BLaER1 treated with 17β-estradiol and CSF1 and Interleukin-3, amounts not matched to agents 10 nM and 100 nM (cell line): ENCODE measurements around the gene FAM163B.

Experiments
- H3K27ac ChIP-seq, 11 experiments: shearing (Covaris generic); formaldehyde crosslinking; 2 replicates each; pipeline ENCODE4 v1.8.1; 2022
- H3K27me3 ChIP-seq, 11 experiments: shearing (Covaris generic); formaldehyde crosslinking; 2 replicates each; pipeline ENCODE4 v1.8.1; 2022
- H3K36me3 ChIP-seq, 11 experiments: shearing (Covaris generic); formaldehyde crosslinking; 2 replicates each; pipeline ENCODE4 v1.8.1; 2022
- H3K4me1 ChIP-seq, 10 experiments: shearing (Covaris generic); formaldehyde crosslinking; 2 replicates each; pipeline ENCODE4 v1.8.1; 2022
- H3K4me2 ChIP-seq, 11 experiments: shearing (Covaris generic); formaldehyde crosslinking; 2 replicates each; pipeline ENCODE4 v1.8.1; 2022
- H3K4me3 ChIP-seq, 10 experiments: shearing (Covaris generic); formaldehyde crosslinking; 2 replicates each; pipeline ENCODE4 v1.8.1; 2022
- H3K9ac ChIP-seq, 11 experiments: shearing (Covaris generic); formaldehyde crosslinking; 2 replicates each; pipeline ENCODE4 v1.8.1; 2022
- H3K9me3 ChIP-seq, 11 experiments: shearing (Covaris generic); formaldehyde crosslinking; replicated peaks in 1 of 11; 2 replicates each; pipeline ENCODE4 v1.8.1; 2022
- H4K20me1 ChIP-seq, 11 experiments: shearing (Covaris generic); formaldehyde crosslinking; 2 replicates each; pipeline ENCODE4 v1.8.1; 2022
- Cebpa-rat ChIP-seq, 11 experiments: shearing (Covaris generic); IDR thresholded peaks; 2 replicates each; pipeline ENCODE4 v1.8.1; 2022

Gene FAM163B

GRCh38 chr9:133594310-133594709, 14.9 kb downstream of the FAM163B start:
- no peak for TF ChIP-seq Cebpa-rat (IDR thresholded peaks at IDR 0.05)

GRCh38 chr9:133593587-133594253, 15.5 kb downstream of the FAM163B start:
- no peaks in the 10 kb centered on the region for H3K27me3 ChIP-seq
- peaks cover 0 to 30% (median 25%) of the 10 kb centered on the region in 10 experiments; a peak in 16 of 20 replicates for H3K4me1 ChIP-seq
- peaks cover 0 to 24% (median 0%) of the 10 kb centered on the region in 11 experiments; a peak in 3 of 22 replicates for H4K20me1 ChIP-seq
- no peak overlapping the region for H3K4me2 ChIP-seq
- 0 out of 22 replicates have a peak, but pooled peaks cover 0 to 3% (median 0%) of the 10 kb centered on the region in 11 experiments for H3K36me3 ChIP-seq
- H3K9ac ChIP-seq = no peak overlapping the region
- TF ChIP-seq Cebpa-rat (IDR thresholded peaks at IDR 0.05) = no peak
- peaks cover 24 to 36% (median 28%) of the 10 kb centered on the region in 11 experiments for H3K9me3 ChIP-seq
- H3K4me3 ChIP-seq = no peak overlapping the region
- no peak overlapping the region for H3K27ac ChIP-seq

More at GRCh38 chr9:133594310-133594709, 14.9 kb downstream of the FAM163B start:
- no peak overlapping the region for H3K9ac ChIP-seq
- H3K36me3 ChIP-seq = 0 out of 22 replicates have a peak, but pooled peaks cover 0 to 3% (median 0%) of the 10 kb centered on the region in 11 experiments
- H3K27ac ChIP-seq = no peak overlapping the region
- no peak overlapping the region for H3K4me3 ChIP-seq
- H3K27me3 ChIP-seq = no peaks in the 10 kb centered on the region
- no peak overlapping the region for H3K4me2 ChIP-seq
- H4K20me1 ChIP-seq = peaks cover 0 to 24% (median 0%) of the 10 kb centered on the region in 11 experiments; a peak in 3 of 22 replicates
- H3K9me3 ChIP-seq = peaks cover 24 to 39% (median 27%) of the 10 kb centered on the region in 11 experiments
- H3K4me1 ChIP-seq = peaks cover 0 to 27% (median 23%) of the 10 kb centered on the region in 10 experiments; a peak in 16 of 20 replicates

GRCh38 chr9:133592731-133593409, 16.3 kb downstream of the FAM163B start:
- Histone ChIP-seq H4K20me1 (peaks cover 0 to 24% (median 0%) of the 10 kb centered on the region in 11 experiments; a peak in 3 of 22 replicates), H3K27me3 (no peaks in the 10 kb centered on the region), H3K9me3 (peaks cover 25 to 36% (median 29%) of the 10 kb centered on the region in 11 experiments), H3K36me3 (0 out of 22 replicates have a peak, but pooled peaks cover 0 to 3% (median 0%) of the 10 kb centered on the region in 11 experiments), H3K4me3 (no peak overlapping the region), H3K4me2 (no peak overlapping the region), H3K9ac (no peak overlapping the region), H3K4me1 (peaks cover 0 to 34% (median 25%) of the 10 kb centered on the region in 10 experiments; a peak in 16 of 20 replicates), H3K27ac (no peak overlapping the region)
- TF ChIP-seq Cebpa-rat (IDR thresholded peaks at IDR 0.05) = no peak

GRCh38 chr9:133591985-133592384, 17.2 kb downstream of the FAM163B start:
- Histone ChIP-seq H4K20me1 (peaks cover 0 to 24% (median 0%) of the 10 kb centered on the region in 11 experiments; a peak in 3 of 22 replicates), H3K4me2 (peak overlapping the region in 6 of 11 experiments; percentile 64 to 84 (median 74); a peak in 12 of 22 replicates), H3K27me3 (no peaks in the 10 kb centered on the region), H3K4me3 (no peak overlapping the region), H3K9ac (no peak overlapping the region), H3K4me1 (peaks cover 0 to 40% (median 30%) of the 10 kb centered on the region in 10 experiments; a peak in 16 of 20 replicates), H3K36me3 (0 out of 22 replicates have a peak, but pooled peaks cover 0 to 3% (median 0%) of the 10 kb centered on the region in 11 experiments), H3K27ac (no peak overlapping the region; a peak in 1 of 22 replicates), H3K9me3 (peaks cover 16 to 27% (median 21%) of the 10 kb centered on the region in 11 experiments)
- no peak for TF ChIP-seq Cebpa-rat (IDR thresholded peaks at IDR 0.05)

DNA sequence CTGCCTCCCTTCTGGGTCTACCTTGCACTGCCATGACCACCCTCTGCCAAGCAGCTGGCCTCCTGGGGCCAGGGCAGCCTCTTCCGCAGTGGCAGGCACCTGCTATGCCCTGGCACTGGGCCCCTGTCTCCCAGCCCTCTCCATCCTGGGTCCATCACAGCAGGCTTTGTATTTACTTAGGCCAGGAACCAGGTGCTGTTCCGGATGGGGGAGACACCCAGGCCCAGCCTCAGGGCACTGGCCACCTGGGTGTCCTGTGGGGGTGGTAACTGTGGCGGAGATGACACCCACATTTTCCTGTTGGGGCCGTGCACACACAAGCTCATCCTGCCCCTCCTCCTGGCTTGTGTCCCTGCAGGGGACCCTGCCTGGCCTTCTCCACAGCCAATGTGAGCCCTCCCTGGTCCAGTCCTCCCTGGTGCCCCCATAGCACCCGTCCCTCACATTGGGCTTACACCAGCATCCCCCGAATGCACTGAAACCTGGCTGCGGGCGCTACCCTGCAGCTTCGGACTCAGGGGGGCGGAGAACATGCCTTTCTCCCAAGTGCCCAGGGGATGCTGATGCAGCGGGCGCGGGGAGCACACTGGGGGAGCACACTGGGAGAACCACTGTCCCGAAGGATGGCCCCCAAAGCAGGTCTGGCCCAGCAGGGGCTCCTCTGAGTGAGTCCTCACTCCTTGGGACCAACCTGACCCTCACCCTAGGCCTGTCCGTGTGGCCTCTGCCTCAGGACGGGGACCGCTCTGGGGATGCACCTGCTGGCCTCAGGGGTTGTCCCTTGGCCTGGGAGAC, 17.9 kb downstream of the FAM163B start:
- peak overlapping the region in 2 of 11 experiments; percentile 44; a peak in 3 of 22 replicates for H3K27ac ChIP-seq
- no peak for TF ChIP-seq Cebpa-rat (IDR thresholded peaks at IDR 0.05)
- H3K9me3 ChIP-seq = peaks cover 10 to 20% (median 14%) of the 10 kb centered on the region in 11 experiments
- H3K4me2 ChIP-seq = peak overlapping the region in 9 of 11 experiments; percentile 24 to 84 (median 68); a peak in 18 of 22 replicates
- H4K20me1 ChIP-seq = peaks cover 0 to 27% (median 0%) of the 10 kb centered on the region in 11 experiments; a peak in 4 of 22 replicates
- peaks cover 2 to 47% (median 37%) of the 10 kb centered on the region in 10 experiments for H3K4me1 ChIP-seq
- H3K4me3 ChIP-seq = no peak overlapping the region; a peak in 1 of 20 replicates
- H3K27me3 ChIP-seq = peaks cover 0 to 6% (median 0%) of the 10 kb centered on the region in 11 experiments; a peak in 5 of 22 replicates
- H3K36me3 ChIP-seq = 0 out of 22 replicates have a peak, but pooled peaks cover 0 to under 1% (median 0%) of the 10 kb centered on the region in 11 experiments
- peak overlapping the region in 2 of 11 experiments; percentile 50 to 56; a peak in 4 of 22 replicates for H3K9ac ChIP-seq

- H3K36me3 ChIP-seq = no peaks in the 10 kb centered on the region
- peaks cover 12 to 57% (median 47%) of the 10 kb centered on the region in 10 experiments for H3K4me1 ChIP-seq
- TF ChIP-seq Cebpa-rat (IDR thresholded peaks at IDR 0.05) = no peak
- H3K9me3 ChIP-seq = peaks cover 6 to 11% (median 9%) of the 10 kb centered on the region in 11 experiments; a peak in 18 of 22 replicates
- H3K9ac ChIP-seq = peak overlapping the region in 3 of 11 experiments; percentile 31 to 56 (median 50); a peak in 3 of 22 replicates
- H3K27me3 ChIP-seq = peaks cover 0 to 16% (median 0%) of the 10 kb centered on the region in 11 experiments; a peak in 7 of 22 replicates
- peaks cover 0 to 33% (median 0%) of the 10 kb centered on the region in 11 experiments; a peak in 4 of 22 replicates for H4K20me1 ChIP-seq
- H3K4me3 ChIP-seq = no peak overlapping the region
- peak overlapping the region in 9 of 11 experiments; percentile 24 to 84 (median 68); a peak in 16 of 22 replicates for H3K4me2 ChIP-seq
- peak overlapping the region in 2 of 11 experiments; percentile 44; a peak in 4 of 22 replicates for H3K27ac ChIP-seq
These were observed 18.8 kb downstream of the FAM163B start for GRCh38 chr9:133590231-133590855.

DNA sequence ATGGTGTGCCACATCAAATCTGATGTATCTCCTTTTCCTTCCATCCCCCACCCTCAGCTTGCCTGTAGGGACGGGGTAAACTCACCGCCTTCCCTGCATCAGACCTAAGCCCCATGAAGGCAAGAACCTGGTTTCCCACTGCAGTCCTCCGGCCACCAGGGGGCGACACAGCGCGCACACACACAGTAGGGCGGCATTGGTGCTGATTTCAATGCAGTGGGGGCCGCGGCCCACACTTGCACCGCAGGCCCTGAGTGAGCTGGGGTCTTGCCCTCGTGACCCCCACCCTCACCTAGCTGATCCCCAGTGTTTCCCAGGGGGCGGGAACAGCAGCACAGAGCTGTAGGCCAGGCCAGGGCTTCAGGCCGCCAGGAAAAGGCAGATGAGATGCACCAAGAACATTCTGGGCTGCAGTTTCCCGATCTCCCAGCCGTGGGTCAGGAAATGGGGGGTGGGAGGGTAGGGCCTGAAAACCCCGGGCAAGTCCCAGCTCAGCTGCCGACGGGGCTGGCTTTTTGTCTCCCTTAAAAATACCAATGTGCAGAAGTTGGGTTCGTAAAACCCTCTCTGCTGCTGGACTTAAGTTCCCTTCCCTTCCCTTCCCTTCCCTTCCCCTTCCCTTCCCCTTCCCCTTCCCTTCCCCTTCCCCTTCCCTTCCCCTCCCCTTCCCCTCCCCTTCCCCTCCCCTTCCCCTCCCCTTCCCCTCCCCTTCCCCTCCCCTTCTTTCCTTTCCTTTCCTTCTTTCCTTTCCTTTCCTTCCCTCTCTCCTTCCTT, 19.5 kb downstream of the FAM163B start:
- peaks cover 0 to 23% (median 0%) of the 10 kb centered on the region in 11 experiments; a peak in 7 of 22 replicates for H3K27me3 ChIP-seq
- no peak overlapping the region for H3K4me3 ChIP-seq
- peaks cover 6 to 11% (median 9%) of the 10 kb centered on the region in 11 experiments; a peak in 18 of 22 replicates for H3K9me3 ChIP-seq
- no peak overlapping the region for H3K9ac ChIP-seq
- TF ChIP-seq Cebpa-rat (IDR thresholded peaks at IDR 0.05) = no peak
- H4K20me1 ChIP-seq = peaks cover 0 to 40% (median 0%) of the 10 kb centered on the region in 11 experiments; a peak in 4 of 22 replicates
- H3K36me3 ChIP-seq = no peaks in the 10 kb centered on the region
- no peak overlapping the region for H3K27ac ChIP-seq
- peaks cover 19 to 64% (median 54%) of the 10 kb centered on the region in 10 experiments for H3K4me1 ChIP-seq
- H3K4me2 ChIP-seq = peak overlapping the region in 3 of 11 experiments; percentile 15 to 34 (median 27); a peak in 3 of 22 replicates
